ENCODE results near the gene CEACAM21. TPM values are rescaled to one million over a fixed set of nuclear protein-coding genes. Genes with fewer than 3 reads are reported as not detected.

The CEACAM21 gene
- total RNA-seq, 1 experiment from 2014 or later = 0.25 TPM

GRCh38 chr19:41527089-41527488 lies 48.9 kb upstream of the CEACAM21 start (continued):
- no peak for TF ChIP-seq EGR1 (IDR thresholded peaks at IDR 0.05; ENCODE audit: low read depth)
- no peak for TF ChIP-seq EZH2phosphoT487 (IDR thresholded peaks at IDR 0.05; ENCODE audit: borderline replicate concordance)

- no peak for TF ChIP-seq MAX (IDR thresholded peaks at IDR 0.05)
- no peak for TF ChIP-seq REST (IDR thresholded peaks at IDR 0.05; ENCODE audit: low read depth)
- no peak for TF ChIP-seq EGR1 (IDR thresholded peaks at IDR 0.05; ENCODE audit: low read depth)
- no peak for TF ChIP-seq CBX3 (IDR thresholded peaks at IDR 0.05; ENCODE audit: low read depth)
- no peak for TF ChIP-seq ATF3 (IDR thresholded peaks at IDR 0.05)
- no peak for TF ChIP-seq YY1 (IDR thresholded peaks at IDR 0.05; ENCODE audit: extremely low read depth, insufficient replicate concordance, low read depth, low read length)
- TF ChIP-seq EZH2 (IDR thresholded peaks at IDR 0.05) = no peak
- no peak for TF ChIP-seq EZH2phosphoT487 (IDR thresholded peaks at IDR 0.05; ENCODE audit: borderline replicate concordance)
- TF ChIP-seq ELF1 (IDR thresholded peaks at IDR 0.05; ENCODE audit: borderline replicate concordance, low read depth) = no peak
- TF ChIP-seq SIN3A (IDR thresholded peaks at IDR 0.05; ENCODE audit: low read depth) = no peak
- no peak for TF ChIP-seq FOSL1 (IDR thresholded peaks at IDR 0.05; ENCODE audit: low read depth)
- TF ChIP-seq ZFX (IDR thresholded peaks at IDR 0.05) = no peak
- no peak for TF ChIP-seq TCF7L2 (IDR thresholded peaks at IDR 0.05; ENCODE audit: borderline replicate concordance, extremely low read depth, insufficient read depth, insufficient read length)
- H3K4me3 ChIP-seq (replicated peaks in 1 of 2; ENCODE audit: low read depth in 1 of 2, low read length in 2 of 2) = no peak overlapping the region
- H3K4me2 ChIP-seq (ENCODE audit: low read length) = no peak overlapping the region
- POLR2A ChIA-PET = no interaction called here
- no peak overlapping the region for H3K9ac ChIP-seq (ENCODE audit: low read length)
- ATAC-seq (no peak), DNase-seq (ENCODE audit: low read depth, low spot score) (no peak)
- H2AFZ ChIP-seq (ENCODE audit: low read depth, low read length, poor library complexity, severe bottlenecking) = no peak overlapping the region
- H3K79me2 ChIP-seq (ENCODE audit: insufficient read depth, low read length) = no peaks in the 10 kb centered on the region
- RAD21 ChIA-PET (ENCODE audit: low non-redundant PET in 1 of 2, low total read pairs in 2 of 2, uncharacterized antibody in 2 of 2, unreplicated experiment in 2 of 2) = no interaction called here
- intact Hi-C loops (cut with micrococcal nuclease) = no loop called here
- H3K27ac ChIP-seq (ENCODE audit: low read depth, low read length) = no peak overlapping the region
- H3K4me1 ChIP-seq (ENCODE audit: control insufficient read depth in 1 of 2, insufficient read depth in 2 of 2, low read length in 2 of 2) = no peaks in the 10 kb centered on the region
- no TSS peak for BruUV-seq (replicated peaks)
- CTCF ChIA-PET = interaction anchor here (1.2 kb wide), 1 partner anchor 42 kb away, joined by 3 read pairs; no protein-coding TSS in a partner anchor
- H3K27me3 ChIP-seq (ENCODE audit: insufficient read depth, low read length) = peaks cover 40% of the 10 kb centered on the region
- no peaks in the 10 kb centered on the region for H3K9me2 ChIP-seq (ENCODE audit: insufficient read depth)
- H3K9me3 ChIP-seq (ENCODE audit: control insufficient read depth in 1 of 2, insufficient read depth in 1 of 2, low read depth in 1 of 2, low read length in 2 of 2) = no peaks in the 10 kb centered on the region
- H4K20me1 ChIP-seq (ENCODE audit: insufficient read depth) = no peaks in the 10 kb centered on the region
- no peaks in the 10 kb centered on the region for H3K36me3 ChIP-seq (ENCODE audit: control insufficient read depth in 1 of 2, insufficient read depth in 2 of 2, low read length in 2 of 2)
Measured at GRCh38 chr19:41528106-41528505, 47.9 kb upstream of the CEACAM21 start.
